SK-N-SH (cell line): ENCODE data around the gene SCN8A. TPM values are rescaled to one million over a fixed set of nuclear protein-coding genes. Genes with fewer than 3 reads are reported as not detected.
A peak's percentile ranks its signal among the peaks of the same experiment; 100 is the strongest.

ENCODE experiments used
- CTCF ChIA-PET: fragments of 300-600, 350-600 bp; formaldehyde crosslinking; extraction: SDS; loops from one replicate; lab custom pipeline; 2021; lab: Yijun Ruan, JAX
- POLR2A ChIA-PET: fragments of 350-600 bp; sonication (Branson Sonifier 250); formaldehyde crosslinking; extraction: SDS; loops from one replicate; lab custom pipeline; 2020; ENCODE audit warnings: antibody characterized with exemption, inconsistent platforms; lab: Yijun Ruan, JAX
- DNase-seq: peaks from one replicate; pipeline ENCODE4 v3.0.0; 2012
- H2AFZ ChIP-seq: fragments of 200-600 bp; sonication (generic); 2 replicates; pipeline ENCODE4 v1.8.1; 2016; ENCODE audit warnings: antibody characterized with exemption, mild to moderate bottlenecking, low read depth
- H3F3A ChIP-seq: fragments of 200-600 bp; sonication (generic); replicated peaks from 2 replicates; pipeline ENCODE3; 2016; ENCODE audit warnings: antibody characterized with exemption, mild to moderate bottlenecking; ENCODE audit not compliant: insufficient read depth
- H3K27ac ChIP-seq, 2 experiments: fragments of 200-500 bp in 1 of 2; fragments of 200-600 bp in 1 of 2; sonication (Bioruptor generic) in 1 of 2; sonication (generic), shearing (Covaris generic) in 1 of 2; 2 replicates each; pipeline versions ENCODE4 v1.5.1 to v1.6.1; 2014 to 2016; ENCODE audit warnings: low read depth in 2 of 2, inconsistent platforms in 1 of 2, low read length in 1 of 2, mild to moderate bottlenecking in 1 of 2, mixed read lengths in 1 of 2
- H3K27me3 ChIP-seq: fragments of 200-600 bp; sonication (generic), shearing (Covaris generic); 2 replicates; pipeline ENCODE4 v1.6.1; 2016; ENCODE audit warnings: mixed run types; ENCODE audit not compliant: insufficient read depth
- H3K36me3 ChIP-seq, 2 experiments: fragments of 200-500 bp in 1 of 2; fragments of 200-600 bp in 1 of 2; sonication (Bioruptor generic) in 1 of 2; sonication (generic) in 1 of 2; replicated peaks in 1 of 2; 2 replicates each; pipeline versions ENCODE3 to v1.5.1; 2014 to 2016; ENCODE audit warnings: low read length in 1 of 2, mild to moderate bottlenecking in 1 of 2; ENCODE audit not compliant: insufficient read depth in 2 of 2, control insufficient read depth in 1 of 2
- H3K4me1 ChIP-seq, 2 experiments: fragments of 200-500 bp in 1 of 2; fragments of 200-600 bp in 1 of 2; sonication (Bioruptor generic) in 1 of 2; sonication (generic), shearing (Covaris generic) in 1 of 2; 2 replicates each; pipeline versions ENCODE4 v1.5.1 to v1.6.1; 2014 to 2016; ENCODE audit warnings: low read depth in 1 of 2, low read length in 1 of 2, mixed run types in 1 of 2; ENCODE audit not compliant: insufficient read depth in 2 of 2, control insufficient read depth in 1 of 2
- H3K4me2 ChIP-seq: fragments of 200-600 bp; sonication (generic), shearing (Covaris generic); 2 replicates; pipeline ENCODE4 v1.6.1; 2017; ENCODE audit warnings: mixed run types
- H3K4me3 ChIP-seq, 2 experiments: fragments of 200-500 bp in 1 of 2; fragments of 200-600 bp in 1 of 2; sonication (Bioruptor generic) in 1 of 2; sonication (generic), shearing (Covaris generic) in 1 of 2; 2 replicates each; pipeline versions ENCODE4 v1.5.1 to v1.8.1; 2014 to 2016; ENCODE audit warnings: low read depth in 2 of 2, inconsistent platforms in 1 of 2, low read length in 1 of 2, mild to moderate bottlenecking in 1 of 2, mixed read lengths in 1 of 2, moderate library complexity in 1 of 2
- H3K79me2 ChIP-seq: fragments of 200-600 bp; sonication (generic); 2 replicates; pipeline ENCODE4 v1.8.1; 2017; ENCODE audit warnings: mild to moderate bottlenecking; ENCODE audit not compliant: insufficient read depth
- H3K9ac ChIP-seq: fragments of 200-600 bp; sonication (generic); 2 replicates; pipeline ENCODE4 v1.6.1; 2017; ENCODE audit warnings: mixed run types
- H3K9me2 ChIP-seq: fragments of 200-600 bp; sonication (generic); 2 replicates; pipeline ENCODE4 v1.6.1; 2017; ENCODE audit warnings: mixed run types
- H3K9me3 ChIP-seq: fragments of 200-600 bp; sonication (generic); 2 replicates; pipeline ENCODE4 v1.6.1; 2017; ENCODE audit warnings: mixed run types, mild to moderate bottlenecking, moderate library complexity
- H4K20me1 ChIP-seq: fragments of 200-600 bp; sonication (generic); 2 replicates; pipeline ENCODE4 v1.6.1; 2017; ENCODE audit warnings: mild to moderate bottlenecking, mixed run types; ENCODE audit not compliant: insufficient read depth
- CHD2 ChIP-seq: fragments of 150-350 bp; IDR thresholded peaks from 2 replicates; pipeline ENCODE4 v1.6.1; 2018; ENCODE audit warnings: low read length; ENCODE audit not compliant: partially characterized antibody
- ELF1 ChIP-seq: IDR thresholded peaks from 2 replicates; pipeline ENCODE4 v1.4.0; 2012
- EP300 ChIP-seq, 2 experiments: IDR thresholded peaks; 2 replicates each; pipeline versions ENCODE4 v1.4.0 to v1.6.1; 2012; ENCODE audit warnings: borderline replicate concordance in 1 of 2, low read depth in 1 of 2, low read length in 1 of 2
- FOSL2 ChIP-seq: IDR thresholded peaks from 2 replicates; pipeline ENCODE4 v1.4.0; 2012; ENCODE audit warnings: low read depth, mild to moderate bottlenecking, moderate library complexity, borderline replicate concordance
- GATA2 ChIP-seq: sonication (generic); formaldehyde crosslinking; IDR thresholded peaks from 2 replicates; pipeline ENCODE4 v1.5.0; 2020; ENCODE audit warnings: mild to moderate bottlenecking, missing genetic modification reagents
- MAX ChIP-seq: IDR thresholded peaks from 2 replicates; pipeline ENCODE4 v1.4.0; 2012; ENCODE audit warnings: low read depth
- MEF2A ChIP-seq: IDR thresholded peaks from 2 replicates; pipeline ENCODE4 v1.4.0; 2012; ENCODE audit warnings: low read depth, borderline replicate concordance
- MXI1 ChIP-seq: IDR thresholded peaks from 2 replicates; pipeline ENCODE4 v1.6.1; 2012; ENCODE audit warnings: mild to moderate bottlenecking, low read depth, low read length, improper control_type of control experiment
- POLR2AphosphoS5 ChIP-seq: IDR thresholded peaks from 2 replicates; pipeline ENCODE4 v1.6.1; 2012; ENCODE audit warnings: low read depth, low read length
- SIN3A ChIP-seq: IDR thresholded peaks from 2 replicates; pipeline ENCODE4 v1.6.1; 2012; ENCODE audit warnings: low read depth, mild to moderate bottlenecking, low read length, moderate library complexity, borderline replicate concordance
- TAF1 ChIP-seq: IDR thresholded peaks from 2 replicates; pipeline ENCODE4 v1.6.1; 2012; ENCODE audit warnings: low read depth, mild to moderate bottlenecking, low read length, moderate library complexity, borderline replicate concordance
- TEAD4 ChIP-seq: IDR thresholded peaks from 2 replicates; pipeline ENCODE4 v1.4.0; 2012; ENCODE audit warnings: mild to moderate bottlenecking, borderline replicate concordance; ENCODE audit not compliant: insufficient read depth
- USF1 ChIP-seq: IDR thresholded peaks from 2 replicates; pipeline ENCODE4 v1.4.0; 2012; ENCODE audit warnings: low read depth, borderline replicate concordance
- ZBTB33 ChIP-seq: IDR thresholded peaks from 2 replicates; pipeline ENCODE4 v1.4.0; 2012; ENCODE audit warnings: low read depth, borderline replicate concordance
- WGBS: methylation state at CpG from one replicate; pipeline ENCODE4 v1.1.6; 2017; ENCODE audit warnings: low lambda C conversion rate; 5-methylcytosine and 5-hydroxymethylcytosine counted together
- polyA plus RNA-seq, 3 experiments: library from polyadenylated mRNA; depleted of rRNA; stranded (reverse); fragments of >200 nt; gene quantifications; 2 replicates each; pipeline ENCODE4 v1.2.3, GENCODE V29; 2012
- TF ChIP-seq, protein P1 (sequence below): fragments of 150-350 bp; IDR thresholded peaks from 2 replicates; pipeline ENCODE4 v1.6.1; 2016; ENCODE audit warnings: mild to moderate bottlenecking, low read depth, low read length
- TF ChIP-seq, protein P2 (sequence below): IDR thresholded peaks from 2 replicates; pipeline ENCODE4; 2012
- TF ChIP-seq, protein P3 (sequence below): fragments of 200-600 bp; sonication (generic); IDR thresholded peaks from 2 replicates; pipeline ENCODE4 v1.6.1; 2017; ENCODE audit warnings: antibody characterized with exemption, mild to moderate bottlenecking, moderate library complexity

SCN8A gene
- polyA plus RNA-seq, 1 of the 3 experiments (the other 2 are of a cell fraction) = 7.1 TPM

DNA sequence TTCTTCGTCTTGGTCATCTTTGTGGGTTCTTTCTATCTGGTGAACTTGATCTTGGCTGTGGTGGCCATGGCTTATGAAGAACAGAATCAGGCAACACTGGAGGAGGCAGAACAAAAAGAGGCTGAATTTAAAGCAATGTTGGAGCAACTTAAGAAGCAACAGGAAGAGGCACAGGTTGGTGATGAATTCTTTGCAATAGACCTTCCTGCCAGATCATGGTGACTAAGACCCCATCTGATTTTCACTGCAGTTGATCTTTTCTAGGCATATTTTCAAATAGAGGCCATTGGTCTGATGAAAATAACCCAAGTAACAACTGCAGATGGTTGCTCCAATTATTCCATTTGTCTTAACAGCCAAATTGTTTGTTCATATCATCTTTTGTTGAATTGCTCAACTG, 114.4 kb downstream of the SCN8A start (continued):
- TF ChIP-seq MAX (no peak), EP300 (IDR thresholded peaks at IDR 0.05; ENCODE audit: borderline replicate concordance in 1 of 2, low read depth in 1 of 2, low read length in 1 of 2) (no peak)
- TF ChIP-seq, all 33 proteins: peak for 0

- Histone ChIP-seq H3K9me3 (no peaks in the 10 kb centered on the region), H3K9me2 (no peaks in the 10 kb centered on the region), H3K27ac (no peak overlapping the region), H4K20me1 (no peaks in the 10 kb centered on the region), H3K27me3 (no peaks in the 10 kb centered on the region), H3K4me3 (no peak overlapping the region), H3K9ac (no peak overlapping the region), H3K4me1 (0 out of 4 replicates have a peak, but pooled peaks cover 0 to 3% of the 10 kb centered on the region in 2 experiments), H3K36me3 (peaks cover 26 to 39% of the 10 kb centered on the region in 2 experiments), H3K4me2 (no peak overlapping the region), H2AFZ (no peak overlapping the region), H3K79me2 (no peaks in the 10 kb centered on the region), H3F3A (peaks cover 4% of the 10 kb centered on the region)
- TF ChIP-seq CHD2 (no peak), EP300 (IDR thresholded peaks at IDR 0.05; ENCODE audit: borderline replicate concordance in 1 of 2, low read depth in 1 of 2, low read length in 1 of 2) (no peak), SIN3A (no peak), POLR2AphosphoS5 (no peak), USF1 (no peak), MAX (no peak), GATA2 (CRISPR knock-in tag) (no peak)
- TF ChIP-seq, protein P1, sequence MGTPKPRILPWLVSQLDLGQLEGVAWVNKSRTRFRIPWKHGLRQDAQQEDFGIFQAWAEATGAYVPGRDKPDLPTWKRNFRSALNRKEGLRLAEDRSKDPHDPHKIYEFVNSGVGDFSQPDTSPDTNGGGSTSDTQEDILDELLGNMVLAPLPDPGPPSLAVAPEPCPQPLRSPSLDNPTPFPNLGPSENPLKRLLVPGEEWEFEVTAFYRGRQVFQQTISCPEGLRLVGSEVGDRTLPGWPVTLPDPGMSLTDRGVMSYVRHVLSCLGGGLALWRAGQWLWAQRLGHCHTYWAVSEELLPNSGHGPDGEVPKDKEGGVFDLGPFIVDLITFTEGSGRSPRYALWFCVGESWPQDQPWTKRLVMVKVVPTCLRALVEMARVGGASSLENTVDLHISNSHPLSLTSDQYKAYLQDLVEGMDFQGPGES = no peak
- CTCF ChIA-PET = no interaction called here
- DNase-seq = no peak
- WGBS = 90% methylated on average over 3 of the region's 3 CpGs
- POLR2A ChIA-PET = no interaction called here
These were observed 115.2 kb downstream of the SCN8A start for GRCh38 chr12:51706206-51706605.

- no peak for DNase-seq
These were observed 123.6 kb downstream of the SCN8A start for GRCh38 chr12:51714666-51715065.

More at GRCh38 chr12:51714666-51715065, 123.6 kb downstream of the SCN8A start:
- Histone ChIP-seq H4K20me1 (no peaks in the 10 kb centered on the region), H3K4me1 (peaks cover 0 to 6% of the 10 kb centered on the region in 2 experiments; a peak in 1 of 4 replicates), H3F3A (peaks cover 14% of the 10 kb centered on the region), H3K27ac (peak overlapping the region in 1 of 2 experiments; percentile 65; a peak in 2 of 4 replicates), H3K4me3 (no peak overlapping the region), H3K9me3 (no peaks in the 10 kb centered on the region), H3K9ac (no peak overlapping the region), H2AFZ (no peak overlapping the region), H3K9me2 (no peaks in the 10 kb centered on the region), H3K27me3 (no peaks in the 10 kb centered on the region), H3K79me2 (no peaks in the 10 kb centered on the region; the same call in 1 of the 2 replicates), H3K36me3 (peaks cover 6 to 12% of the 10 kb centered on the region in 2 experiments), H3K4me2 (no peak overlapping the region)
- ChIA-PET POLR2A (no interaction called here), CTCF (no interaction called here)
- 35% methylated on average over 2 of the region's 2 CpGs for WGBS
- TF ChIP-seq TEAD4 (no peak), GATA2 (CRISPR knock-in tag) (no peak), TAF1 (no peak), ZBTB33 (no peak), MEF2A (no peak), FOSL2 (peak; percentile 54), ELF1 (no peak), MXI1 (no peak)
- TF ChIP-seq, protein P2, sequence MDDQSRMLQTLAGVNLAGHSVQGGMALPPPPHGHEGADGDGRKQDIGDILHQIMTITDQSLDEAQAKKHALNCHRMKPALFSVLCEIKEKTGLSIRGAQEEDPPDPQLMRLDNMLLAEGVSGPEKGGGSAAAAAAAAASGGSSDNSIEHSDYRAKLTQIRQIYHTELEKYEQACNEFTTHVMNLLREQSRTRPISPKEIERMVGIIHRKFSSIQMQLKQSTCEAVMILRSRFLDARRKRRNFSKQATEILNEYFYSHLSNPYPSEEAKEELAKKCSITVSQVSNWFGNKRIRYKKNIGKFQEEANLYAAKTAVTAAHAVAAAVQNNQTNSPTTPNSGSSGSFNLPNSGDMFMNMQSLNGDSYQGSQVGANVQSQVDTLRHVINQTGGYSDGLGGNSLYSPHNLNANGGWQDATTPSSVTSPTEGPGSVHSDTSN = 0 out of 2 replicates have a peak, but pooled peaks have one; percentile 15
- TF ChIP-seq, protein P3, sequence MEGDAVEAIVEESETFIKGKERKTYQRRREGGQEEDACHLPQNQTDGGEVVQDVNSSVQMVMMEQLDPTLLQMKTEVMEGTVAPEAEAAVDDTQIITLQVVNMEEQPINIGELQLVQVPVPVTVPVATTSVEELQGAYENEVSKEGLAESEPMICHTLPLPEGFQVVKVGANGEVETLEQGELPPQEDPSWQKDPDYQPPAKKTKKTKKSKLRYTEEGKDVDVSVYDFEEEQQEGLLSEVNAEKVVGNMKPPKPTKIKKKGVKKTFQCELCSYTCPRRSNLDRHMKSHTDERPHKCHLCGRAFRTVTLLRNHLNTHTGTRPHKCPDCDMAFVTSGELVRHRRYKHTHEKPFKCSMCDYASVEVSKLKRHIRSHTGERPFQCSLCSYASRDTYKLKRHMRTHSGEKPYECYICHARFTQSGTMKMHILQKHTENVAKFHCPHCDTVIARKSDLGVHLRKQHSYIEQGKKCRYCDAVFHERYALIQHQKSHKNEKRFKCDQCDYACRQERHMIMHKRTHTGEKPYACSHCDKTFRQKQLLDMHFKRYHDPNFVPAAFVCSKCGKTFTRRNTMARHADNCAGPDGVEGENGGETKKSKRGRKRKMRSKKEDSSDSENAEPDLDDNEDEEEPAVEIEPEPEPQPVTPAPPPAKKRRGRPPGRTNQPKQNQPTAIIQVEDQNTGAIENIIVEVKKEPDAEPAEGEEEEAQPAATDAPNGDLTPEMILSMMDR = no peak
